Gastrocnemius medialis (tissue), 4 donors: ENCODE data around the gene ZNF611.

Experiments
- POLR2A ChIP-seq, 2 donors: fragments of 450-650 bp; IDR thresholded peaks; one replicate each; pipeline ENCODE4 v1.6.1; 2017; ENCODE audit warnings: antibody characterized with exemption in 2 of 2, mild to moderate bottlenecking in 2 of 2, moderate library complexity in 2 of 2
- TF ChIP-seq, protein P1 (sequence below), 5 experiments: fragments of 450-650 bp in 3 of 5; fragments of 200-600 bp in 2 of 5; sonication (generic) in 2 of 5; IDR thresholded peaks in 4 of 5; conservative IDR thresholded peaks in 1 of 5; 1 replicate in 4 of 5; 2 replicates in 1 of 5; pipeline ENCODE4 v1.5.1; 2016 to 2019; ENCODE audit warnings: antibody characterized with exemption in 5 of 5, mild to moderate bottlenecking in 3 of 5, moderate library complexity in 3 of 5

DNA sequence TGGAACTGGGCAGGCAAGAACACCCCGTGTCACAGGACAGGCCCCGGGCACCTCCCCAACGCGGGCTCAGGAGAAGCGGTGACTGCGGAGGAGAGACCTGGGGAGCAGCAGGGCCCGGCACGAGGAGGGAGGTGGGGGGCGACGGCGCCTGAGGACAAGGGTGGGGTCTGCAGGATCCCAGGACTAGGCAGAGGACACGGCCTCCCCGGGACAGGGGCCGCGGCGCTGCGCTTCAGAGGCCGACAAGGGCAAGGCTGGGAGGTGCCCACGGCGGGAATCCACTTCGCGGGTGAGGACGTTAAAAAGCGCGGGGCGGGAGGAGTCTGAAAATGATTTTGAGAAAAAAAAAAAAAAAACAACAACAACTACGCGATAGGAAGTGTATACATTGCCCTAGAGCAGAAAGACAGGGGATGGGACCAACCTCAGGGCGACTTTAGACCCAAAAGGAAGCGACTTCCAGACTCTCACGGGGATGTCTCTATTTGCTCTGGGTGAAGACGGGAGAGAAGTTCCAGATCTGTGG is 44.9 kb downstream of the ZNF611 start:
- TF ChIP-seq, protein P1, sequence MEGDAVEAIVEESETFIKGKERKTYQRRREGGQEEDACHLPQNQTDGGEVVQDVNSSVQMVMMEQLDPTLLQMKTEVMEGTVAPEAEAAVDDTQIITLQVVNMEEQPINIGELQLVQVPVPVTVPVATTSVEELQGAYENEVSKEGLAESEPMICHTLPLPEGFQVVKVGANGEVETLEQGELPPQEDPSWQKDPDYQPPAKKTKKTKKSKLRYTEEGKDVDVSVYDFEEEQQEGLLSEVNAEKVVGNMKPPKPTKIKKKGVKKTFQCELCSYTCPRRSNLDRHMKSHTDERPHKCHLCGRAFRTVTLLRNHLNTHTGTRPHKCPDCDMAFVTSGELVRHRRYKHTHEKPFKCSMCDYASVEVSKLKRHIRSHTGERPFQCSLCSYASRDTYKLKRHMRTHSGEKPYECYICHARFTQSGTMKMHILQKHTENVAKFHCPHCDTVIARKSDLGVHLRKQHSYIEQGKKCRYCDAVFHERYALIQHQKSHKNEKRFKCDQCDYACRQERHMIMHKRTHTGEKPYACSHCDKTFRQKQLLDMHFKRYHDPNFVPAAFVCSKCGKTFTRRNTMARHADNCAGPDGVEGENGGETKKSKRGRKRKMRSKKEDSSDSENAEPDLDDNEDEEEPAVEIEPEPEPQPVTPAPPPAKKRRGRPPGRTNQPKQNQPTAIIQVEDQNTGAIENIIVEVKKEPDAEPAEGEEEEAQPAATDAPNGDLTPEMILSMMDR (IDR thresholded peaks at IDR 0.05 in 4 of 5, conservative IDR thresholded peaks at IDR 0.05 in 1 of 5), result no peak
- no peak for TF ChIP-seq POLR2A (IDR thresholded peaks at IDR 0.05)
